Muscle of arm (tissue), 14 donors: ENCODE measurements around the gene SEC61A2. TPM values are rescaled to one million over a fixed set of nuclear protein-coding genes. Genes with fewer than 3 reads are reported as not detected.
"Not testable (repeated sequence)": the region's sequence is repeated elsewhere in the genome, so short reads cannot be mapped to it uniquely, and the experiment has no call there.

Experiments
- DNase-seq: peaks from one replicate; pipeline ENCODE4 v3.0.0-alpha.2; 2013
- long read RNA-seq, 11 donors: transcript quantifications; one replicate each; lab custom pipeline, GENCODE V29; 2026
- polyA plus RNA-seq, 12 donors: library from polyadenylated mRNA; unstranded; fragments of 120-200 nt; gene quantifications; one replicate each; pipeline ENCODE4 v1.2.1, GENCODE V29; 2013; ENCODE audit not compliant: insufficient read length in 12 of 12

SEC61A2 gene
- polyA plus RNA-seq, result 10 to 100 TPM in 8 of 12 donors, 1 to 10 TPM in 3, not detected in 1; 8.9 to 24.3 (median 12.9) TPM
- long read RNA-seq, donor 1, partial matches to known transcripts, result 0 of 1 reads
- long read RNA-seq, donor 1, other reads (novel, unspliced or antisense), result 0 of 1 reads
- long read RNA-seq, donor 2, transcript SEC61A2-201 (12 exons, 1,893 nt), result major isoform, 5 of 31 reads
- long read RNA-seq, donor 2, partial matches to known transcripts, result 11 of 31 reads
- long read RNA-seq, donor 2, other reads (novel, unspliced or antisense), result 15 of 31 reads
- long read RNA-seq, donor 3, result 0 reads
- long read RNA-seq, donor 4, result 0 reads
- long read RNA-seq, donor 5, result 0 reads
- long read RNA-seq, donor 6, partial matches to known transcripts, result 8 of 8 reads
- long read RNA-seq, donor 6, other reads (novel, unspliced or antisense), result 0 of 8 reads
- long read RNA-seq, donor 7, partial matches to known transcripts, result 0 of 2 reads
- long read RNA-seq, donor 7, other reads (novel, unspliced or antisense), result 0 of 2 reads
- long read RNA-seq, donor 8, partial matches to known transcripts, result 0 of 13 reads
- long read RNA-seq, donor 8, other reads (novel, unspliced or antisense), result 12 of 13 reads
- long read RNA-seq, donor 9, partial matches to known transcripts, result 7 of 7 reads
- long read RNA-seq, donor 9, other reads (novel, unspliced or antisense), result 0 of 7 reads
- long read RNA-seq, donor 10, partial matches to known transcripts, result 0 of 7 reads
- long read RNA-seq, donor 10, other reads (novel, unspliced or antisense), result 6 of 7 reads
- long read RNA-seq, donor 11, partial matches to known transcripts, result 14 of 14 reads
- long read RNA-seq, donor 11, other reads (novel, unspliced or antisense), result 0 of 14 reads

GRCh38 chr10:12129222-12130111 lies at the start of gene SEC61A2:
TSS of gene SEC61A2 (plus strand) at chr10:12129677. CDS start at chr10:12129788, 111 bp downstream.
- DNase-seq, result peak; percentile 92

GRCh38 chr10:12081470-12081869 lies 48.0 kb upstream of the SEC61A2 start:
- no peak for DNase-seq

- no peak for DNase-seq
These were observed 47.5 kb upstream of the SEC61A2 start for GRCh38 chr10:12081879-12082557.

- DNase-seq, result no peak
These were observed 40.6 kb upstream of the SEC61A2 start for GRCh38 chr10:12088919-12089318.

GRCh38 chr10:12091421-12091820 lies 38.1 kb upstream of the SEC61A2 start:
- DNase-seq, result no peak

- not testable (repeated sequence) for DNase-seq
These were observed 32.1 kb upstream of the SEC61A2 start for GRCh38 chr10:12097361-12097760.

- no peak for DNase-seq
These were observed 31.7 kb upstream of the SEC61A2 start for GRCh38 chr10:12097791-12098190.

- no peak for DNase-seq
These were observed 30.5 kb upstream of the SEC61A2 start for GRCh38 chr10:12098966-12099365.

- no peak for DNase-seq
These were observed 25.7 kb upstream of the SEC61A2 start for GRCh38 chr10:12103802-12104201.

GRCh38 chr10:12107781-12108180 lies 21.7 kb upstream of the SEC61A2 start:
- DNase-seq, result no peak

- no peak for DNase-seq
These were observed 20.2 kb upstream of the SEC61A2 start for GRCh38 chr10:12109286-12109685.

GRCh38 chr10:12111528-12111927 lies 17.9 kb upstream of the SEC61A2 start:
- DNase-seq, result no peak

GRCh38 chr10:12113627-12114026 lies 15.8 kb upstream of the SEC61A2 start:
- no peak for DNase-seq

- DNase-seq, result no peak
These were observed 7.8 kb upstream of the SEC61A2 start for GRCh38 chr10:12121673-12122072.

- DNase-seq, result peak; percentile 39
These were observed 878 bp downstream of the SEC61A2 start for GRCh38 chr10:12130237-12130872.

- DNase-seq, result no peak
These were observed 6.2 kb downstream of the SEC61A2 start for GRCh38 chr10:12135631-12136030.

GRCh38 chr10:12140038-12140437 lies 10.6 kb downstream of the SEC61A2 start:
- DNase-seq, result no peak

GRCh38 chr10:12144538-12144937 lies 15.1 kb downstream of the SEC61A2 start:
- no peak for DNase-seq

GRCh38 chr10:12150163-12150562 lies 20.7 kb downstream of the SEC61A2 start:
- no peak for DNase-seq

- DNase-seq, result no peak
These were observed 25.0 kb downstream of the SEC61A2 start for GRCh38 chr10:12154516-12154915.
